GM12878 (cell line): Measurements from ENCODE around the gene AREG.

Source experiments
- BHLHE40 ChIP-seq, 2 experiments: fragments of 450-650 bp in 1 of 2; IDR thresholded peaks; 2 replicates each; pipeline ENCODE4 v1.6.1; 2011 to 2017; ENCODE audit warnings: low read depth in 2 of 2, borderline replicate concordance in 1 of 2, improper control_type of control experiment in 1 of 2, low read length in 1 of 2, mild to moderate bottlenecking in 1 of 2
- CTCF ChIP-seq, 3 experiments: IDR thresholded peaks in 2 of 3; conservative IDR thresholded peaks in 1 of 3; 2 replicates each; pipeline ENCODE4 v1.5.1; 2011; ENCODE audit warnings: low read depth in 3 of 3, low read length in 3 of 3, mild to moderate bottlenecking in 3 of 3, control low read depth in 2 of 3, moderate library complexity in 2 of 3, inconsistent platforms in 1 of 3, mixed read lengths in 1 of 3; ENCODE audit not compliant: control insufficient read depth in 2 of 3, insufficient read depth in 1 of 3; ENCODE audit errors: extremely low read depth in 1 of 3
- DPF2 ChIP-seq: fragments of 450-650 bp; IDR thresholded peaks from 2 replicates; pipeline ENCODE4 v1.6.1; 2017; ENCODE audit warnings: mild to moderate bottlenecking
- EZH2 ChIP-seq: IDR thresholded peaks from 2 replicates; pipeline ENCODE4 v1.6.1; 2012; ENCODE audit warnings: low read depth, mild to moderate bottlenecking, control low read depth, inconsistent platforms, low read length, borderline replicate concordance; ENCODE audit not compliant: control insufficient read depth
- LARP7 ChIP-seq: fragments of 450-650 bp; IDR thresholded peaks from 2 replicates; pipeline ENCODE4 v1.6.1; 2017; ENCODE audit warnings: mild to moderate bottlenecking
- POLR2A ChIP-seq: IDR thresholded peaks from 2 replicates; pipeline ENCODE4 v1.6.1; 2011; ENCODE audit warnings: low read depth, mild to moderate bottlenecking, low read length
- RAD21 ChIP-seq: IDR thresholded peaks from 2 replicates; pipeline ENCODE4 v1.6.1; 2011; ENCODE audit warnings: mild to moderate bottlenecking, low read depth, low read length, moderate library complexity; ENCODE audit not compliant: insufficient read depth
- TF ChIP-seq, protein P1 (sequence below): fragments of 450-650 bp; IDR thresholded peaks from 2 replicates; pipeline ENCODE4 v1.6.1; 2016; ENCODE audit warnings: mild to moderate bottlenecking

DNA sequence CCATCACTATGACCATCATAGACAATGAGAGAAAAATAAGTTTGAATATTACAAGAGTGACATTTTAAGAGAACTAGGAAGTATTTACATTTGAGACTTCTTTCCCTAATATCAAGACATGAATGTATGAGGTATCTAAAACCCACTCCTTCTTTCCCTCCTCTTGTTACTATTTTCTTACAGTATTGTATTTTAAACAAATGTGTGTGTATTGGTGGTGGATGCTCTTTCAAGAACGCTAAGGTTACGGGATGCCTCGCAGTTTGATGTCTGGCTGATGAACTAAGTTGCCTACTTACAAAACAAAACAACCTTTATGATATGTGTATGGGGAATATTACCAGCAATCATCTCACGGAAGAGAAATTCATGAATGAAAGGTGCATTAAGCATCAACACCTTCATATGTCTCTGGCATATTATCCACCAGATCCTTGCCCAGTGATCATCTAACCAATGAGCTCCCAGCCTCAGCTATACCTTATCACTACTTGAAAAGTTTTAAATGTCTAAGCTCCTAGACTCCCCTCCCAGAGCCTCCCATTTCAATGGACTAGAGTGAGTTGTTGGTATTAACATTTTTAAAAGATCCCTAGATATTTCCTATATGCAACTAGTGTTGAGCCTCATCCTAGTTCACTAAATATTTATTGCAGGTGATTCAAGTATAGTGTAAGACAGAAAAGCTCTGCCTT is 10.6 kb downstream of the AREG start:
- no peak for TF ChIP-seq BHLHE40 (IDR thresholded peaks at IDR 0.05; ENCODE audit: borderline replicate concordance in 1 of 2, low read depth in 2 of 2, low read length in 1 of 2)
- no peak for TF ChIP-seq CTCF (IDR thresholded peaks at IDR 0.05 in 2 of 3, conservative IDR thresholded peaks at IDR 0.05 in 1 of 3; ENCODE audit: control insufficient read depth in 2 of 3, extremely low read depth in 1 of 3, insufficient read depth in 1 of 3, low read depth in 3 of 3, low read length in 3 of 3)
- TF ChIP-seq EZH2 = no peak
- TF ChIP-seq, protein P1, sequence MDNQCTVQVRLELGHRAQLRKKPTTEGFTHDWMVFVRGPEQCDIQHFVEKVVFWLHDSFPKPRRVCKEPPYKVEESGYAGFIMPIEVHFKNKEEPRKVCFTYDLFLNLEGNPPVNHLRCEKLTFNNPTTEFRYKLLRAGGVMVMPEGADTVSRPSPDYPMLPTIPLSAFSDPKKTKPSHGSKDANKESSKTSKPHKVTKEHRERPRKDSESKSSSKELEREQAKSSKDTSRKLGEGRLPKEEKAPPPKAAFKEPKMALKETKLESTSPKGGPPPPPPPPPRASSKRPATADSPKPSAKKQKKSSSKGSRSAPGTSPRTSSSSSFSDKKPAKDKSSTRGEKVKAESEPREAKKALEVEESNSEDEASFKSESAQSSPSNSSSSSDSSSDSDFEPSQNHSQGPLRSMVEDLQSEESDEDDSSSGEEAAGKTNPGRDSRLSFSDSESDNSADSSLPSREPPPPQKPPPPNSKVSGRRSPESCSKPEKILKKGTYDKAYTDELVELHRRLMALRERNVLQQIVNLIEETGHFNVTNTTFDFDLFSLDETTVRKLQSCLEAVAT = no peak
- TF ChIP-seq POLR2A = no peak
- no peak for TF ChIP-seq RAD21
- no peak for TF ChIP-seq DPF2
- no peak for TF ChIP-seq LARP7
